ENCODE measurements around the gene CD300E.

- TF ChIP-seq, protein P1, sequence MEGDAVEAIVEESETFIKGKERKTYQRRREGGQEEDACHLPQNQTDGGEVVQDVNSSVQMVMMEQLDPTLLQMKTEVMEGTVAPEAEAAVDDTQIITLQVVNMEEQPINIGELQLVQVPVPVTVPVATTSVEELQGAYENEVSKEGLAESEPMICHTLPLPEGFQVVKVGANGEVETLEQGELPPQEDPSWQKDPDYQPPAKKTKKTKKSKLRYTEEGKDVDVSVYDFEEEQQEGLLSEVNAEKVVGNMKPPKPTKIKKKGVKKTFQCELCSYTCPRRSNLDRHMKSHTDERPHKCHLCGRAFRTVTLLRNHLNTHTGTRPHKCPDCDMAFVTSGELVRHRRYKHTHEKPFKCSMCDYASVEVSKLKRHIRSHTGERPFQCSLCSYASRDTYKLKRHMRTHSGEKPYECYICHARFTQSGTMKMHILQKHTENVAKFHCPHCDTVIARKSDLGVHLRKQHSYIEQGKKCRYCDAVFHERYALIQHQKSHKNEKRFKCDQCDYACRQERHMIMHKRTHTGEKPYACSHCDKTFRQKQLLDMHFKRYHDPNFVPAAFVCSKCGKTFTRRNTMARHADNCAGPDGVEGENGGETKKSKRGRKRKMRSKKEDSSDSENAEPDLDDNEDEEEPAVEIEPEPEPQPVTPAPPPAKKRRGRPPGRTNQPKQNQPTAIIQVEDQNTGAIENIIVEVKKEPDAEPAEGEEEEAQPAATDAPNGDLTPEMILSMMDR (conservative IDR thresholded peaks at IDR 0.05; ENCODE audit: low read depth, low read length): no peak
- no peak for TF ChIP-seq EZH2 (IDR thresholded peaks at IDR 0.05; ENCODE audit: low read length, unreplicated experiment)
- TF ChIP-seq EZH2phosphoT487 (IDR thresholded peaks at IDR 0.05; ENCODE audit: borderline replicate concordance, low read length): no peak
Observed at GRCh38 chr17:74612046-74612445, 11.5 kb downstream of the CD300E start.

All from PC-3 (cell line).